GM21786 (cell line): ENCODE measurements around the gene LIX1L.

Experiments used
- ATAC-seq: cut with Tn5 transposase; IDR thresholded peaks from one replicate; pipeline ENCODE4 v1.9.1; 2021; ENCODE audit not compliant: unreplicated experiment

Gene LIX1L

GRCh38 chr1:145957443-145958319, at the start of gene LIX1L:
Gene LIX1L, minus strand, starts transcription at chr1:145958017. Its CDS starts 90 bp downstream, at chr1:145957927.
- peak; percentile 92 for ATAC-seq

DNA sequence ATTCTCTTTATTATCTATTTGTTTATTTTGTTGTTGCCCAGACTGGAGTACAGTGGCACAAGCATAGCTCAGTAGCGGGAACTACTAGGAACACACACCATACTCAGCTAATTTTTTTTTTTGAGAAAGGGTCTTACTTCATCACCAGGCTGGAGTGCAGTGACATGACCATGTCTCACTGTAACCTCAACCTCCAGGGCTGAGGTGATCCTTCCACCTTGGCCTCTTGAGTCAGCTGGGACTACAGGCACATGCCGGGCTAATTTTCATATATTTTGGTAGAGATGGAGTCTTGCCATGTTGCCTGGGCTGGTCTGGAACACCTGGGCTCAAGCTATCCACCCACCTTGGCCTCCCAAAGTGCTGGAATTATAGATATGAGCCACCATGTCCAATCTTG, 43.9 kb upstream of the LIX1L start:
- no peak for ATAC-seq

- ATAC-seq: no peak
These were observed 41.7 kb upstream of the LIX1L start for GRCh38 chr1:145999321-146000024.

DNA sequence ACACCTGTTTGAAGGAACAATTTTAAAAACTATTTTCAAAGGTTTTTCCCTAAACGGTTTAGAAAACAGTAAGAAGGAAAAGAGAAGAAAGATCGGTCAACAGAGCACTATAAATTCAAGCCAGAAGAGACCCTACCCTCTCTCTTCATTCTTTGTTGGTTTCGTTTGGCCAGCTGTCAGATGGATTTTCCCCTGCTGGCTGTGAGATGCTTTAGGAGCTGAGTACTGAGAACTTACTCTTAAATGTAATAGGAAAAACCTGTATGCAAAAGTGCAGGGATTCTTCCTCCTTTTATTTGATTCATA, 39.9 kb upstream of the LIX1L start:
- ATAC-seq: no peak

GRCh38 chr1:145997016-145997717, 39.4 kb upstream of the LIX1L start:
- ATAC-seq: peak; percentile 30

DNA sequence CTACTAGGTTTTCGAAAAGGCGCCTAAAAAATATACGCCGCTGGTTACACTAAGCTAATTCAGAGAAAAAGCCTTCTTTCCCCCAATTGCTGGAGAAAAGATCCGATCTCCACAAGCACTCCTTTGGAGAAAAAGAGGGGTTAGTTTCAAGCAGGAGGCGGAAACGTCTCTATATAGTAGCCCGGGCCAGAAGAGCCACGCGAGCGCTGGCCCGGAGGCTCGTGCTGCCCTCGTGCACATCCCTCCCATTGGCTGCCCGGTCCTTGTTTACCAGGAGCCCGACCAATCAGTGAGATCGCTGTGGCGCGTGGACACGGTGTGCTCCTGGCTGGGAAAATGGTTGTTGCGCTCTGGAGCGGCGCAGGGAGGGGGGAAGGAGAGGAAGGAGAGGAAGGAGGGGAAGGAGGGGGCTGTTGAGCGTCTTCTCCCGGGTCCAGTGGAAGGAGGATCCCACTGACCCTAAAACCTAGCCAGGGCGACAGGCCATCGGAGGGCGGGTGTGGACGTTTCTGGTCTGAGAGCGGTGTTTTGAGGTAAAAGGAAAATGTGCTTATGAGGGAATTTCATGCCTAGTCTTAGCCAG, 38.7 kb upstream of the LIX1L start, which contains the start of gene TXNIP:
TSS of gene TXNIP (minus strand) at position 147 of the 583 bp plus-strand sequence. CDS start 313 bp downstream, outside the sequence.
- ATAC-seq: peak; percentile 83

- no peak for ATAC-seq
These were observed 38.2 kb upstream of the LIX1L start for GRCh38 chr1:145995964-145996432.

DNA sequence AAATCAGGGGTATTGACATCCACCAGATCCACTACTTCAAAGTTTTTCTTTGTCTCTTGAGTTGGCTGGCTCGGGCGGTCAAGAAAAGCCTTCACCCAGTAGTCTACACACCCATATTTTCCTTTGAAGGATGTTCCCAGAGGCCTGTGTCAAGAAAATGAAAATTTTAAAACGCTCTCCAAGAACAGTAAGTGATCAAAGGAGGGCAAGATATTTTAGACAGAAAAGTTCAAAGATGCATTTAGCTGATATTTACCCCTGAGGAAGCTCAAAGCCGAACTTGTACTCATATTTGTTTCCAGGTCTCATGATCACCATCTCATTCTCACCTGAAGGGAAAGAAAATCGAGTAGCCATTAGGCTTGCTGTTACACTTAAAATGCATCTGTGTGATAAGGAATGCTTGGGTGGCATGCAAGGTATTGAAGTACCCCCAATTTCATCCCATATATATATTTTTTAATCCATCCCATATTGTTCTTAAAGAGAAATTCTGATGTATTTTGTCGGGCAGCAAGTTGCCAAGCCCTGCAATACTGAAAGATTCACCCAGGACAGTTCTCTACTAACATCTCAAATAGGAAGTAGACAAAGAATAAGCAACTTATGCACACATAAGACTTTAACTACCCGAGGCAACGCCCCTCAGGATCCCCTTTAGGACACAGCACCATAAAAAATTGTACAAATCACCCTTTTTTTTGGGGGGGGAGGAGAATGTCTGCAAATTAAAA, 37.5 kb upstream of the LIX1L start:
- ATAC-seq: no peak

DNA sequence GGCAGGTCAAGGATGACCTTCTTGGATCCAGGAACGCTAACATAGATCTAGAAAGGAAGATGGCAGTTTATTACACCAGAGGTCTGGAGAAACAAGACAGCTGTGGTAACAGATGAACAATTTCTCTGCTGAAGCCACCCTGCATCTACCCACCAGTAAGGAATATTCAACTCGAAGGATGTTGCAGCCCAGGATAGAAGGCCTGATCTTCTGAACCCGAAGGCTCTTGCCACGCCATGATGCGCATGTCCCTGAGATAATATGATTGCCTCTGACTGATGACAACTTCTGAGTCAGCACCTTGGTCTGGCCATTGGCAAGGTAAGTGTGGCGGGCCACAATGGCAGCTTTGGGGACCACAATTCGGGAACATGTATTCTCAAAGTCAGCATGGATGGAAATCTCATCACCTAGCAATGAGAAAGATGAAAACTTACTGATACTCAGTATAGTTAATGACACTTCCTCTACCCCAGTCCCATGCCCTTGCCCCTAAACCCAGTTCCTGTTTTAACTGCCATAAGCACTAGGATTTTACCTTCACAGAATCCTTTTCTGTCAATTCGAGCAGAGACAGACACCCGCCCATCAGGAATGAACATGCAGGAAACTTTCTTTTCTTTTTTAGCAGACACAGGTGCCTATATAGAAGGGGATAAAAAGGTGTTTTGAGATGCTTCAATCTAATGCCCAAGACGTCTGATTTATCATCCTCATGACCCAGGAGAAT, 36.7 kb upstream of the LIX1L start:
- no peak for ATAC-seq

GRCh38 chr1:145993618-145994390, 36.0 kb upstream of the LIX1L start:
- ATAC-seq: no peak

DNA sequence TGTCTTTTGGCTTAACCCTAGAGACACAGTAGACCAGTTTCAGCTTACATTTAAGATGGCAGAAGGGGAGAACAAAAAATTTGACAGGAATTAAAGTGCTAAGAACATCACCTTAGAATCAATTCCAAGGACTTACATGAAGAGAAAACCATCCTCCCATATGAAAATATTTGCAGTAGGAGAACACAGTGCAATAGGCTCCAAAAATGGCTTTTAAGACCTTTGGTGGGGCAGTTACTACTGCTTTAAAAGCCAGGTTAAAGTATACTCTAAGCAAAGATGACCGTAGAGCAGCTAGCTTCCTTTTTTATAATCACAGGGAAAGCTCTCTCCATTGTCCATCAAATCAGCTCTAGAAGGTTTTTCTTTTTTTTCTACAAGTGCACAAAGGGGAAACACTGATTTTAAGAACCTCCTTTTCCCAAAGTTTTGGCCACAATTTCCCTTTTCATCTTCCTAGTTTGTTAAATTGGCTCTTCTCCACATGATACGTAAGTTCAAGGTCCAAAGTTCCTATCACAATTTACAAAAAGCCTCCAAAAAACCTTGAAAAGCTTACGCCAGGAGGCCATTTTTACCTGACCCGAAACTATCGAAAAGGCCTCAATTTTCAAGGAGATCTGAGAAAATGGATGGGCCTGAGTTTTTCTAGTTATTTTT, 35.3 kb upstream of the LIX1L start:
- ATAC-seq: no peak

DNA sequence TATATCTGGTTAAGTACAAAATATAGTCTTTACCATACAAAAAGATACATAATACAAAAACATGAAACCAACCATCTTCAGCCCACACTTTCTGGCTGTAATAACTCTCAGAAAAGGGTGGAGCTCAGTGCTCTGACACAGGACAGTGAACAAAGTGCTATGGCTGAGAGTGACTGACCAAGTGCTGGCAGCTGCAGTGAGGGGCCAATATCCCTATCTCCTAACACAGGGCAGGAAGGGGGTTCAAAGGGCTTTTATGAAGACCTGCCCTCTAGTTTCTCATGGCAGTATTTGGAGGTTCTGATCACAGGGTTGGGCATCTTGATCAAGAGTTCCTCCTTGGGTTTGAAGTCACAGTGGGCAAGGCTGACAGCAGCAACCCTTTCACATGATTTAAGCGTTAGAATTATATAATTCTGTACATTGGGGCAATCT, 34.7 kb upstream of the LIX1L start:
- ATAC-seq: no peak

GRCh38 chr1:145991735-145992412, 34.1 kb upstream of the LIX1L start:
- no peak for ATAC-seq

- ATAC-seq: no peak
These were observed 32.5 kb upstream of the LIX1L start for GRCh38 chr1:145990249-145990855.

GRCh38 chr1:145988773-145989172, 31.0 kb upstream of the LIX1L start:
- no peak for ATAC-seq

DNA sequence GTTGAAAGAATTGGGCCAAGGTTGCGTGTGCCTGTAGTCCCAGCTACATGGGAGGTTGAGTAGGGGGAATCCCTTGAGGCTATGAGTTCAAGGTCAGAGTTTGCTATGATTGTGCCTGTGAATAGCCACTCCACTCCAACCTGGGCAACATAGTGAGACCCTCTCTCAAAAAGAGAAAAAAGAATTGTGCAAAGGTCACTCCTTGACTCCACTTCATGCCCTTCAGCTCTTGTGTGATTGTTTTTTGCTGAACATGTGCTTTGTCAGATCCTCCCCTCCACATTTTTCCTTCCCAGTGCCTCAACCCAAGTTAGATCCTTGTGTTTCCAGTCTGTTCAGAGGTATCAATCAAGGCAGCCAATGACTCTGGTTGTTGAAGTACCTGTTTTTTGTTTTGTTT, 30.1 kb upstream of the LIX1L start:
- ATAC-seq: no peak

- ATAC-seq: no peak
These were observed 28.7 kb upstream of the LIX1L start for GRCh38 chr1:145986551-145986950.
